Left lung (tissue), 10 donors: Measurements from ENCODE around the gene ADORA2A. TPM values are rescaled to one million over a fixed set of nuclear protein-coding genes. Genes with fewer than 3 reads are reported as not detected.

ENCODE experiments used
- ATAC-seq: fragments of 200-7000 bp; cut with Tn5 transposase; one replicate; pipeline ENCODE4 v1.9.1; 2020; ENCODE audit warnings: moderate library complexity
- DNase-seq, 4 donors: peaks; one replicate each; pipeline ENCODE4 v3.0.0-alpha.2; 2013 to 2020
- H3K27ac ChIP-seq, 2 donors: fragments of 200-600 bp; sonication (generic) in 1 of 2; one replicate each; pipeline versions ENCODE4 v1.5.0 to v1.8.0; 2020 to 2021
- H3K27me3 ChIP-seq, 2 donors: fragments of 200-600 bp; sonication (generic) in 1 of 2; one replicate each; pipeline versions ENCODE4 v1.5.0 to v1.8.0; 2020 to 2021
- H3K36me3 ChIP-seq, 2 donors: fragments of 200-600 bp; sonication (generic) in 1 of 2; one replicate each; pipeline versions ENCODE4 v1.5.0 to v1.8.0; 2020 to 2021
- H3K4me1 ChIP-seq, 2 donors: fragments of 200-600 bp; one replicate each; pipeline ENCODE4 v1.8.0; 2021
- H3K4me3 ChIP-seq, 2 donors: fragments of 200-600 bp; sonication (generic) in 1 of 2; one replicate each; pipeline versions ENCODE4 v1.5.0 to v1.8.0; 2020 to 2021; ENCODE audit warnings: mild to moderate bottlenecking in 1 of 2
- H3K9me3 ChIP-seq, 2 donors: fragments of 200-600 bp; sonication (generic) in 1 of 2; one replicate each; pipeline versions ENCODE4 v1.5.0 to v1.8.0; 2020 to 2021
- CTCF ChIP-seq, 2 donors: fragments of 200-600 bp; sonication (generic) in 1 of 2; IDR thresholded peaks; one replicate each; pipeline versions ENCODE4 v1.5.0 to v1.8.0; 2021; ENCODE audit warnings: antibody characterized with exemption in 2 of 2
- intact Hi-C, 2 donors: fragments of 100-400 bp; cut with DNase I; formaldehyde crosslinking; loops; one replicate each; pipeline versions ENCODE4 v1.11.2 to v1.14.2; 2022
- polyA plus RNA-seq, 6 donors: library from polyadenylated mRNA; unstranded; fragments of 120-200 nt; gene quantifications; one replicate each; pipeline ENCODE4 v1.2.1, GENCODE V29; 2013; ENCODE audit not compliant: insufficient read length in 6 of 6
- total RNA-seq, 2 donors: library from RNA; stranded (reverse); fragmentation: NEBNext Ultra II Directional; extraction: Animal tissue kit (Norgen Biotek cat#: 25700); gene quantifications; one replicate each; pipeline ENCODE4 v1.2.1, GENCODE V29; 2021
- donor health status: DM: no; HTN: yes; CAD: no.
- donor health status: DM: no; HTN: no; CAD: no.

The ADORA2A gene
- total and polyA plus RNA-seq, 8 donors, result 11.5 to 31.9 (median 25.9) TPM

- Histone ChIP-seq H3K36me3 (no peaks in the 10 kb centered on the region), H3K4me3 (no peak overlapping the region), H3K4me1 (peaks cover 3 to 34% of the 10 kb centered on the region in 2 donors), H3K27me3 (no peaks in the 10 kb centered on the region), H3K27ac (peak overlapping the region in 1 of 2 donors; percentile 19), H3K9me3 (no peaks in the 10 kb centered on the region)
- intact Hi-C loops, result no loop called here
- TF ChIP-seq CTCF (IDR thresholded peaks at IDR 0.05), result no peak
- ATAC-seq, result no peak
- DNase-seq, result no peak
Measured at GRCh38 chr22:24459911-24460310, 32.5 kb downstream of the ADORA2A start.

GRCh38 chr22:24460418-24461089 is 33.2 kb downstream of the ADORA2A start:
- Histone ChIP-seq H3K4me1 (peaks cover 3 to 28% of the 10 kb centered on the region in 2 donors), H3K27me3 (no peaks in the 10 kb centered on the region), H3K4me3 (no peak overlapping the region), H3K36me3 (no peaks in the 10 kb centered on the region), H3K27ac (peak overlapping the region in 1 of 2 donors; percentile 19), H3K9me3 (no peaks in the 10 kb centered on the region)
- intact Hi-C loops, result no loop called here
- ATAC-seq (peak; percentile 62), DNase-seq (no peak)
- TF ChIP-seq CTCF (IDR thresholded peaks at IDR 0.05), result no peak

GRCh38 chr22:24463071-24463760 is 35.8 kb downstream of the ADORA2A start:
- no peak for ATAC-seq
- intact Hi-C loops, result no loop called here
- no peaks in the 10 kb centered on the region for H3K36me3 ChIP-seq
- no peaks in the 10 kb centered on the region for H3K27me3 ChIP-seq
- no peak overlapping the region for H3K4me3 ChIP-seq
- H3K4me1 ChIP-seq, result peaks cover 15 to 43% of the 10 kb centered on the region in 2 donors
- TF ChIP-seq CTCF (IDR thresholded peaks at IDR 0.05), result no peak
- H3K27ac ChIP-seq, result peak overlapping the region in 1 of 2 donors; percentile 34
- H3K9me3 ChIP-seq, result no peaks in the 10 kb centered on the region
- DNase-seq, result no peak

GRCh38 chr22:24465566-24465965 is 38.2 kb downstream of the ADORA2A start:
- no peak overlapping the region for H3K27ac ChIP-seq
- H3K4me3 ChIP-seq, result no peak overlapping the region
- intact Hi-C loops, result no loop called here
- no peak for DNase-seq
- ATAC-seq, result no peak
- no peaks in the 10 kb centered on the region for H3K36me3 ChIP-seq
- no peaks in the 10 kb centered on the region for H3K9me3 ChIP-seq
- peaks cover 15 to 36% of the 10 kb centered on the region in 2 donors for H3K4me1 ChIP-seq
- TF ChIP-seq CTCF (IDR thresholded peaks at IDR 0.05), result no peak
- no peaks in the 10 kb centered on the region for H3K27me3 ChIP-seq

- Histone ChIP-seq H3K4me1 (peaks cover 12 to 32% of the 10 kb centered on the region in 2 donors), H3K36me3 (no peaks in the 10 kb centered on the region), H3K9me3 (no peaks in the 10 kb centered on the region), H3K27me3 (no peaks in the 10 kb centered on the region), H3K4me3 (no peak overlapping the region), H3K27ac (no peak overlapping the region)
- no peak for TF ChIP-seq CTCF (IDR thresholded peaks at IDR 0.05)
- ATAC-seq (no peak), DNase-seq (no peak)
- intact Hi-C loops, result no loop called here
Measured at GRCh38 chr22:24465975-24466374, 38.6 kb downstream of the ADORA2A start.
